Peyer's patch (tissue), 4 donors: ENCODE results near the gene SLCO3A1. TPM values are rescaled to one million over a fixed set of nuclear protein-coding genes. Genes with fewer than 3 reads are reported as not detected.

Experiments used
- DNase-seq, 3 donors: peaks; one replicate each; pipeline ENCODE4 v3.0.0-alpha.2; 2017 to 2019
- H3K27ac ChIP-seq, 4 donors: fragments of 200-600 bp; sonication (generic); one replicate each; pipeline ENCODE4 v1.5.1; 2016 to 2019
- H3K27me3 ChIP-seq, 2 donors: fragments of 200-600 bp; sonication (generic); one replicate each; pipeline ENCODE4 v1.5.1; 2019
- H3K36me3 ChIP-seq, 3 donors: fragments of 200-600 bp; sonication (generic); one replicate each; pipeline ENCODE4 v1.5.1; 2016 to 2019
- H3K4me1 ChIP-seq, 4 donors: fragments of 200-600 bp; sonication (generic); one replicate each; pipeline ENCODE4 v1.5.1; 2016 to 2019
- H3K4me3 ChIP-seq, 4 donors: fragments of 200-600 bp; sonication (generic); 1 replicate in 3 of 4; 2 replicates in 1 of 4; pipeline ENCODE4 v1.5.1; 2016 to 2019; ENCODE audit warnings: mild to moderate bottlenecking in 1 of 4
- H3K9me3 ChIP-seq, 4 donors: fragments of 200-600 bp; sonication (generic); one replicate each; pipeline ENCODE4 v1.5.1; 2016 to 2019; ENCODE audit warnings: mild to moderate bottlenecking in 1 of 4
- POLR2A ChIP-seq, 2 donors: fragments of 450-650 bp; IDR thresholded peaks; one replicate each; pipeline ENCODE4 v1.5.1; 2017; ENCODE audit warnings: antibody characterized with exemption in 2 of 2, mild to moderate bottlenecking in 2 of 2, moderate library complexity in 2 of 2
- total RNA-seq, 4 donors: library from RNA; depleted of rRNA; stranded (reverse); fragments of >200 nt; gene quantifications; one replicate each; pipeline ENCODE4 v1.1.0, GENCODE V29; 2016
- TF ChIP-seq, protein P1 (sequence below), 6 experiments: fragments of 450-650 bp in 4 of 6; fragments of 200-600 bp in 2 of 6; sonication (generic) in 1 of 6; IDR thresholded peaks; one replicate each; pipeline ENCODE4 v1.5.1; 2017 to 2019; ENCODE audit warnings: antibody characterized with exemption in 6 of 6, mild to moderate bottlenecking in 3 of 6, moderate library complexity in 1 of 6

The SLCO3A1 gene
- total RNA-seq, 4 donors from 2014 or later, result 2.1 to 8.3 (median 5.0) TPM

- H3K4me1 ChIP-seq, result no peaks in the 10 kb centered on the region
- H3K4me3 ChIP-seq, result no peak overlapping the region
- H3K27ac ChIP-seq, result no peak overlapping the region
- no peaks in the 10 kb centered on the region for H3K27me3 ChIP-seq
- TF ChIP-seq POLR2A (IDR thresholded peaks at IDR 0.05), result no peak
- TF ChIP-seq, protein P1, sequence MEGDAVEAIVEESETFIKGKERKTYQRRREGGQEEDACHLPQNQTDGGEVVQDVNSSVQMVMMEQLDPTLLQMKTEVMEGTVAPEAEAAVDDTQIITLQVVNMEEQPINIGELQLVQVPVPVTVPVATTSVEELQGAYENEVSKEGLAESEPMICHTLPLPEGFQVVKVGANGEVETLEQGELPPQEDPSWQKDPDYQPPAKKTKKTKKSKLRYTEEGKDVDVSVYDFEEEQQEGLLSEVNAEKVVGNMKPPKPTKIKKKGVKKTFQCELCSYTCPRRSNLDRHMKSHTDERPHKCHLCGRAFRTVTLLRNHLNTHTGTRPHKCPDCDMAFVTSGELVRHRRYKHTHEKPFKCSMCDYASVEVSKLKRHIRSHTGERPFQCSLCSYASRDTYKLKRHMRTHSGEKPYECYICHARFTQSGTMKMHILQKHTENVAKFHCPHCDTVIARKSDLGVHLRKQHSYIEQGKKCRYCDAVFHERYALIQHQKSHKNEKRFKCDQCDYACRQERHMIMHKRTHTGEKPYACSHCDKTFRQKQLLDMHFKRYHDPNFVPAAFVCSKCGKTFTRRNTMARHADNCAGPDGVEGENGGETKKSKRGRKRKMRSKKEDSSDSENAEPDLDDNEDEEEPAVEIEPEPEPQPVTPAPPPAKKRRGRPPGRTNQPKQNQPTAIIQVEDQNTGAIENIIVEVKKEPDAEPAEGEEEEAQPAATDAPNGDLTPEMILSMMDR (IDR thresholded peaks at IDR 0.05), result no peak
- H3K36me3 ChIP-seq, result no peaks in the 10 kb centered on the region
- H3K9me3 ChIP-seq, result no peaks in the 10 kb centered on the region
- no peak for DNase-seq
Measured at GRCh38 chr15:91874171-91874570, 20.7 kb downstream of the SLCO3A1 start.

DNA sequence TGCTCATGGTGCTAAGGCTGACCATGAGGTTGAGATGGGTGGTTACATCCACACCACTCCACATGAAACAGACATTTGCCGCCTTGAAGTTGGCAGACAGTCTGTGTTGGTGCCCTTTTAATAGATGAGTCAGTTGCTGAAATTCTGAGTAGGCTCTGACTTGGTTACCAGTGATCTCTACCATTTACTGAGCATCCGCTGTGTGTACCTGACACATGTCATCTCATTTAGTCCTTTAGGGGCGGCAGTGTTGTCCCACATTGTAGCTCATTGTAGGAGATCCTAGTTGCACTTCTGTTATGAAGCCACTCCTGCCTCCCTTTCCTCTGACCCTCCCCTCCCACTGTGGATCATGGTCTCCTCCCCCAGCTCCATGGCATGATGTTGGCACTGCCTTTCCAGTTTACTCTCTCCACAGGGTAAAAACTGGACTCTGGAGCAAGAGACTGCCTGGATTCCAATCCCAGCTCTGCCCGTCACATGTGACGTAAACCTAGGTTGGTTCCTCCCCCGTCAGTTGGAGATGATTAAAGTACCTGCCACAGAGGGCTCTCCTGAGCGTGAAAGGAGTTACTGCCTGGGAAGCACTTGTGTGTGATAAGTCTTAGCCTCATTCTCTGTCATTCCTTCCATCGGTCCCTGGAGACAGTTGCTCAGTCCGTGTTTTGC, 21.6 kb downstream of the SLCO3A1 start:
- no peak for TF ChIP-seq POLR2A (IDR thresholded peaks at IDR 0.05)
- TF ChIP-seq, protein P1 (IDR thresholded peaks at IDR 0.05), result no peak
- DNase-seq, result no peak
- no peak overlapping the region for H3K4me3 ChIP-seq
- H3K27ac ChIP-seq, result no peak overlapping the region
- H3K9me3 ChIP-seq, result no peaks in the 10 kb centered on the region
- no peaks in the 10 kb centered on the region for H3K4me1 ChIP-seq
- no peaks in the 10 kb centered on the region for H3K36me3 ChIP-seq
- no peaks in the 10 kb centered on the region for H3K27me3 ChIP-seq

DNA sequence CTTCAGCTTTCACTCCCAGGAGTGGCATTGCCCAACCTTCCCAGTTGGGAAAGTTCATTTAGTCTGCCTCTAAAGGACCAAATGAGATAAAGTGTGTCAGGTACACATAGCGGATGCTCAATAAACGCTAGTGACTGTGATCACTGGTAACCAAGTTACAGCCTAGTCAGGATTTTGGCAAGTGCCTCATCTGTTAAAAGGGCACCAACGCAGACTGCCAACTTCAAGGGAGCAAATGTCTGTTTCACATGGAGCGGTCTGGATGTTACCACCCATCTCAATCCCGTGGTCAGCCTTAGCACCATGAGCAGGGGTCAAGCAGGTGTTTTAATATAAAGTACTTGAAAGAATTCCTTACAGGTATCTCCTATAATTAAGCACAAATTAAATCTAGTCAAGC, 22.7 kb downstream of the SLCO3A1 start:
- Histone ChIP-seq H3K4me1 (no peaks in the 10 kb centered on the region), H3K27ac (no peak overlapping the region), H3K4me3 (no peak overlapping the region), H3K9me3 (no peaks in the 10 kb centered on the region), H3K36me3 (no peaks in the 10 kb centered on the region), H3K27me3 (no peaks in the 10 kb centered on the region)
- TF ChIP-seq POLR2A (IDR thresholded peaks at IDR 0.05), result no peak
- TF ChIP-seq, protein P1 (IDR thresholded peaks at IDR 0.05), result no peak
- no peak for DNase-seq

GRCh38 chr15:91878319-91878870, 24.9 kb downstream of the SLCO3A1 start:
- no peaks in the 10 kb centered on the region for H3K4me1 ChIP-seq
- H3K27ac ChIP-seq, result no peak overlapping the region
- no peaks in the 10 kb centered on the region for H3K9me3 ChIP-seq
- TF ChIP-seq, protein P1 (IDR thresholded peaks at IDR 0.05), result no peak
- no peak for TF ChIP-seq POLR2A (IDR thresholded peaks at IDR 0.05)
- no peak overlapping the region for H3K4me3 ChIP-seq
- H3K36me3 ChIP-seq, result no peaks in the 10 kb centered on the region
- DNase-seq, result no peak
- H3K27me3 ChIP-seq, result no peaks in the 10 kb centered on the region

DNA sequence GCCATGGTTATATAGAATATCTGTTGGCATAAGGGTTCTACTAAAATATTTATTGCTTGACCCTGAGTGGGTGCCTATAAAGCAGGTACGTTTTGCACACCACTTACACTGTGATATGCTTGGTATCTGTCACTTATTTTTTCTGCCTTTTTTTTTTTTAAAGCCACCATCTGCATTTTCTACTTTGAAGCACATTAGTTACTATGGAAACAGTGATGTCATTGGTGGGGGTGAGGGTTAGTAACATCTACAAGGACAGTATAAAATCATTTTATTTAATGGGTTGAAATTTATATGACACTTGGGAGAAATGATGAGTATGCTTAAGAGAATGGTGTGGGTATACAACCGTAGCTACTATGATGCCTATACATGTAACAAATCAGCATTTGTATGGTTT, 25.6 kb downstream of the SLCO3A1 start:
- no peaks in the 10 kb centered on the region for H3K9me3 ChIP-seq
- no peak for DNase-seq
- H3K27me3 ChIP-seq, result no peaks in the 10 kb centered on the region
- no peak for TF ChIP-seq POLR2A (IDR thresholded peaks at IDR 0.05)
- TF ChIP-seq, protein P1 (IDR thresholded peaks at IDR 0.05), result no peak
- H3K27ac ChIP-seq, result no peak overlapping the region
- no peaks in the 10 kb centered on the region for H3K4me1 ChIP-seq
- H3K36me3 ChIP-seq, result no peaks in the 10 kb centered on the region
- no peak overlapping the region for H3K4me3 ChIP-seq
